ENCODE data around the gene LY86.

Gene LY86

DNA sequence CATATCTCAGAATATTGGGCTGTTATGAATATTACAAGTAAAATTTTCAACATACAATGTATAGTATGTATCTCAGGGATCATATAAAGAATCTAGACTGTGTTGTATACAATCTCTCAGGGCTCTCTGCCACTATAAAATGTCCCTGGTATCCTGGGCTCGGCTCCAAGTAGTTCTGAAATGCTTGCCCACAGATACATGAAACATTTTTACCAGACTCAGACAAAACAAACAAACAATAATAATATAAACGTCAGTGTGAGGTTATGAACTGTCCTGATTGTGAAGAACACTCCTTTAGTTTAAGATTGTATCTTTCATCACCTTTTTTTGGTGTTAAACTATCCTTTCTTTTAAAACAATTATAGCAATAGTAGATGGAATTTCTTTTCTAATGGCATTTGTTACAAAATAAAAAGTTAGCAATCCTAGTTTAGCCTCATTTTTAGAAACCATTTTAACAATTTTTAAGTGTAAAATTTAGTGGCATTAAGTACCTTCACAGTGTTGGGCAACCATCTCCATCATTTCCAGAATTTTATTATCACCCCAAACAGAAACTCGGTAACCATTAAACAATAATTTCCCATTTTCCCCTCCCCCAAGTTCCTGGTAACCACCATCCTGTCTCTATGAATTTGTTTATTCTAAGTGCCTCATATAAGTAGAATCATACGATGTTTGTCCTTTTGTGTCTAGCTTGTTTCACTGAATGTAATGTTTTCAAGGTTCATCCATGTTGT, 17.4 kb upstream of the LY86 start:
- DNase-seq (ENCODE audit: low read depth in 2 of 2, low spot score in 1 of 2): no peak

DNA sequence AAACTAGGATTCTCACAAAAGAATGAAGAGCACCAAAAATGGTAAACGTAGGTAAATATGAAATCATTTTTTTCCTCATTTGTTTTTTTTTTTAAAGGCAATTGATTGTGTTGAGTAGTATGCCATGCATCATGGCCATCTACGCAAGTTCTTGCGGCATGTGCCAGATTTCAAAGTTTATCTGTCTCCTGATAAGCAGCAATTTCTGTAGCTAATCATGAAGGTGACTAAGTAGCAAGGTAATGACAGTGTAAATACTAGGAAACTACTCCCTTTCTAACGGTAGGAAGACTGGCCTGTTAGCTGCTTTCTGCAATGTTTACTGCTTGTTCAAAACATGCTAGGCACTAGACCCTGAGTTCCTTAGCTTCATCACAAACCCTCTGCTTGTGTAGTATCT, 13.4 kb upstream of the LY86 start:
- no peak for DNase-seq (ENCODE audit: low read depth in 2 of 2, low spot score in 1 of 2)

DNA sequence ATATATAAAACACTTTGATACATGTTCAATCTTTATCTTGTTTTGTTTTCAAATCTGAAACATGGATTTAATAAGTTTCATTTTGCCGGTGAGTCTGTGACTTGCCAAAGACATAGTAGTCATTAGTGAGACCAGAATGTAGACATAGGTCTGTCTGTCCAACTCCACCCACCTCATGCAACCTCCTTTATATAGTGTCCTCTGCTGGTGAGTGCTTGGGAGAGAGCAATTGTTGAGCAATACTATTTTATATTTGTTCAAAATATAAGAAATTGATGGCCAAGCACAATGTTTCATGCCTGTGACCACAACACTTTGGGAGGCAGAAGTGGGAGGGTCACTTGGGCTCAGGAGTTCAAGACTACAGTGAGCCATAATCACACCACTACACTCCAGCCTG, 10.8 kb upstream of the LY86 start:
- no peak for DNase-seq (ENCODE audit: low read depth in 2 of 2, low spot score in 1 of 2)

DNA sequence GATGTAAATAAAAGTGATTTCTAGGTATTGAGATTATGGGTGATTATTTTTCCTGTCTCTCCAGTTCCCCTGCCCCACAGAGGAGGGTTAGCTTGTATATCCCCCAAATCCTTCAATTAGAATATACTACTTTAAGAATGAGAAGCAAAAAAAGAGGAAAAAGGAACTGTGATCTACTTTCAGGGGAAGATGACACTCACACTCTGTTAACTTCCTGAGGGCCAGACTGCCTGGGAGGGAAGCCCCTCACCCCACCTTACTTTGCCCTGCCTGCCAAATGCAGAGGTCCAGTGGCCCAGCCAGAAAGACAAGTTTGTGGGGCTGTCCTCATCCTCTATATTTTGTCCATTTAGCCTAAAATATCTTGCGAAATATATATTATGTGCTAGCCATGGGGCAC, 9.2 kb upstream of the LY86 start:
- no peak for DNase-seq (ENCODE audit: low read depth in 2 of 2, low spot score in 1 of 2)

DNA sequence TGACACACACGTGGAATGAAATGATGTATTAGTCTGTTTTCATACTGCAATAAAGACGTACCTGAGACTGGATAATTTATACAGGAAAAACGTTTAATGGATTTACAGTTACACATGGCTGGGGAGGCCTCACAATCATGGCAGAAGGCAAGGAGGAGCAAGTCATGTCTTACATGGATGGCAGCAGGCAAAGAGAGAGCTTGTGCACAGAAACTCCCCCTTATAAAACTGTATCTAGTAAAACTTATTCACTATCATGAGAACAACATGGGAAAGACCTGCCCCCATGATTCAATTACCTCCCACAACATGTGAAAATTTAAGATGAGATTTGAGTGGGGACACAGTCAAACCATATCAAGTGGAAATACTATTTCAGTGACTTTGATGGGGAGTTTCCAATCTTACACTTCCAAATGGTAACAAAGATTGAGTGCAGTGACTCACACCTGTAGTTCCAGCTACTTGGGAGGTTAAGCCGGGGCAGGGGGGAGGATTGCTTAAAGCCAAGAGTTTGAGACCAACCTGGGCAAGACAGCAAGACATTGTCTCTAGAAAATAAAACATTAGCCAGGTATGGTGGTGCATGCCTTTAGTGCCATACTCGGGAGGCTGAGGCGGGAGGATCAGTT, 8.2 kb upstream of the LY86 start:
- no peak for DNase-seq (ENCODE audit: low read depth in 2 of 2, low spot score in 1 of 2)

DNA sequence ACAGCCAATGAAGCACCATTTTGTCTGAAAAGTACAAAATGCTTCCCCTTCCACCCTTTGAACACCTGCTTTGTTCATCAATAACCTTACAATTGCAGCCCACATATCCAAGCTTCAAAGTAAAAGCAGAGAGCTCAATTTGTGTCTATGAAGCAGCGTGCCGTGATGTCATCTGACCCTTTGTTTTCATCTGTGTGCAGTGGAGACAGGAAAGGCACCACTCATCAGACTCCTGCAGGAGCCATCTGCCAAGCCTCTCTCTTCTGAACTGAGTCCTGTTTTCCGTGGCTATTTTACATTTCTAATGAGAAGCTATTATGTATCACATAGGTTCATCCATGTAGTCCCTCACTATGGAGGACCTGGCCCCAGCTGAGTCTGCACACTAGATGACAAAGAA, 7.5 kb upstream of the LY86 start:
- no peak for DNase-seq (ENCODE audit: low read depth in 2 of 2, low spot score in 1 of 2)

DNA sequence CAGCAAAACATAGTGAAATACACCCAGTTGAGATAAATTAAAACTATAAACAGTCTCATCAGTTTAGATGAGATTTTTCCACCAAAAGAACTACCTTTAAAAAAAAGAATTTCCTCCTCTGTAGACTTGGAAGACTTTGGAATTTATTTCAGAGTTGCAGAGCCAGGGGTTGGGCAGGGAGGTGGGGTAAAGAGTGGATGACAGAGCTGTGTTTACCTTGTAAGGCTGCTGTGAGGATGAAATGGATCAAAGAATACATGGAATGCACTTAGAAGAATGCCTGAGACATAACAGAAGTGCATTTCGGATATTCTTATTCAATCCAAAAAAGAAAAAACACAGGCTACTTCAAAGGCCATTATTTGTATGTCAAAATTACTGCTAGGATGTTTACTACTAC, 6.4 kb upstream of the LY86 start:
- no peak for DNase-seq (ENCODE audit: low read depth in 2 of 2, low spot score in 1 of 2)

DNA sequence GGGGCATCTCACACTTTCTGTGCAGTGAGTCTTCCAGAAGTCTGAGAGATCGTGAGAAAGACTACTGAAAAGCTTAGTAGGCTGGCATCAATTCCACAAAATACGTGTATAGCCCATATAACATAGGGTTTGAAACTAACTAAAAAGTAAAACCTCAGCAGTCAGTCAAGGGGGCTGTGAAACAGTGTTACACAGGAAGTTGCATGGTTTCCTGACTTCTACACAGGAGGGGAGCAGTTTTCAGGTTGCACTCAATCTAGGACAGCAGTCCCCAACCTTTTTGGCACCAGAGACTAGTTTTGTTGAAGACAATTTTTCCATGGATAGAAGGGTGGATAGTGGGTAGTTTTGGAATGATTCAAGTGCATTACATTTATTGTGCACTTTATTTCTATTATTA, 4.7 kb upstream of the LY86 start:
- DNase-seq (ENCODE audit: low read depth in 2 of 2, low spot score in 1 of 2): no peak

DNA sequence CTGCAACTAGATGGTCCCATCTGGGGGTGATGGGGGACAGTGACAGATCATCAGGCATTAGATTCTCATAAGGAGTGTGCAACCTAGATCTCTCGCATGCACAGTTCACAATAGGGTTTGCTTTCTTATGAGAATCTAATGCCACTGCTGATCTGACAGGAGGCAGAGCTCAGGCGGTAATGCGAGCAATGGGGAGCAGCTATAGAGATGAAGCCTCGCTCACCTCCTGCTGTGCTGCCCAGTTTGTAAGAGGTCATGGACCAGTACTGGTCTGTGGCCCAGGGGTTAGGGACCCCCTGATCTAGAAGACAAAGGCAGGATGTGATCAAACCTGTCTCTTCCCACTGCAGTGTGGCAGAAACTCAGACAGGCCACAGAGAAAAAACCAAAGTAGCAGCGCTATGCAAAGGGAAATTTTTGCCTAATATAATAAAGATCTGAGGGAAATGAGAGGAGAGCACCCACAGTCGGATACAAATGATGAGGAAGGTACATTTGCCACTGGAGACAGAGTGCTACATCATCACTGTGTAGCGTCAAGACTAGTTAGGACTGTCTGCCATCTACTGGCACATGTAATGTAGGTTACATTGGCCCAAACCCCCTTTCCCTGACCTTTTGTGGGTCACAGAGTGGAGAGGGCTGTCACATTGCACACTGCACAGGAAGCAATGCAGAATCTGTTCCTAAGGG, 4.1 kb upstream of the LY86 start:
- DNase-seq (ENCODE audit: low read depth in 2 of 2, low spot score in 1 of 2): no peak

DNA sequence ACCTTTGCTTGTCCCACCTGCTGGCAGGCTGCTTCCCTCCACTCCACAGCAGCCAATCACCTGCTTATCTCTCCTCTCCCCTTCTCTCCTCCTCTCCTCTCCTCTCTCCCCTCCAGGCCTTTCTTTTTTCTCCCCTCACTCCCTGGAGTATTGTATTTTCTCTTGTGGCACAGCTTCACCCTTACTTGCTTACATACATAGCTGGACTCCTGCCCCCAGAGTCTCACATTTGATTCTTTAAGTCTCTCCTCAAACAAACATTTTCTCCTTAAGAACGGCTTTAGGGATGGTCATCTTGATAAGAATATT, 3.6 kb upstream of the LY86 start:
- no peak for DNase-seq (ENCODE audit: low read depth in 2 of 2, low spot score in 1 of 2)

DNA sequence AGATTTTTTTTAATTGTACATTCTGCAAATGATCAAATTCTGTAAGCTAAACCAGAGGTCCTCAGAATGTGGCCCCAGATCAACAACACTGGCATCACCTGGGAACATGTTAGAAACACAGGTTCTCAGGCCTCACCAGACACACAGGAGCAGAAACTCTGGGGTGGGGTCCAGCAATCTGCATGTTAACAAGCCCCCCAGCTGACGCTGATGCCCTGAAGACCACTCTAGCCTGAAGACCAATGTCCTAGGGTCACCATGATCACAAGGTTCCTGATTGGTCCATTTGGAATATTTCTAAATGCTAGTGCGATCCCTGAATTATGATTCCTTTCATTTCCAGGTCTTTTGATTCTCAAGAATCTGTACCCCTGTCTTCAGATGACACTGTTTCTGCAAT, 2.4 kb upstream of the LY86 start:
- DNase-seq (ENCODE audit: low read depth in 2 of 2, low spot score in 1 of 2): no peak

DNA sequence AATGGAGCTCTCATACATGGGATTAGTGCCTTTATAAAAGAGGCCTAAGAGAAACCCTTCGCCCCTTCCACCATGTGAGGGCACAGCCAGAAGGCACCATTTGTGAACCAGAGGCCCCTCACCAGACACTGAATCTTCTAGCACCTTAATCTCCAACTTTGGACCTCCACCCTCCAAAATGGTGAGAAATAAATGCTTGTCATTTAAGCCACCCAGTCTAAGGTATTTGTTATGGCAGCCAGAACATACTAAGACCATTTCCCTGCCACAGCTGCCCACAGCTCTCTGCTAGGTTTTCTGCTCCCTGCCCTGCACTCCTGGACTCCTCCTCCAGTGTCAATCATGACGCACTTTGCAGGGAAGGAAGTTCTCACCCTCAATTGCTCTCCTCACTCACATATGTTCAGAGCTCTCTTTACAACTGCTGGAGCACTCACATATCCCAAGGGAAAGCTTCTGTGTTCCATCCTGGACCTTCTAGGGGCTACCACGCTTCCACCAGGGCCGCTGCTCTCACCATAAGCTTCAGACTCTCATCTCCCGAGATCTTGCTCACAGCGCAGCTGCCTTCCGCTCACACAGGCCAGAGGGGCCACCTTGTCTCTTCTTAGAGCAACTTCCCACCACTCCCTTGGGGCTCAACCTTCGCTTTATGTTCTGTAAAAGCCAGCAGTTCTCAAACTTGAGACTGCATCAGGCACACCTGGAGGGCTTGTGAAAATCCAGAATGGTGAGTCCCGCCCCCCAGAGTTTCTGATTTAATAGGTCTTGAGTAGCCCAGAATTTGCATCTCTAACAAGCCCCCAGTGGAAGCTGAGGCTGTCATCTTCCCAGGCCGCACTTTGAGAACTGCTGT, 1.6 kb upstream of the LY86 start:
- DNase-seq (ENCODE audit: low read depth in 2 of 2, low spot score in 1 of 2): no peak

DNA sequence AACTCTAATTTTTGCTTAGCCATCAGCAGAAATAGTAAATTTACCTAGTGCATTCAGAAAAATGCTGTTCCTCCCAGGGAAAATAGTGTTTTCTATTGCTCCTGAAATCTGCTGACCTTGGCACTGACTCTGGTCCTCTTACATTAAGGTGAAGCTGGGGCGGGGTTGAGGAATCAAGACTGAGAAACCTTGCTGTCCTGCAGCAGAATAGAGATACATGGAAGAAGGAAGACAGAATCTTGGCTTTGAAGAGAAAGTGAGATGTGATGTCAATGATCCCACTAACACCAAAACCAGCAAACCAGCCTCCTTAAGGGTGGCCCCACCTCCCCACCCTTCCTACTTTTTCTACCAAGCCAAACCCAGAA, 840 bp upstream of the LY86 start:
- DNase-seq (ENCODE audit: low read depth in 2 of 2, low spot score in 1 of 2): no peak

DNA sequence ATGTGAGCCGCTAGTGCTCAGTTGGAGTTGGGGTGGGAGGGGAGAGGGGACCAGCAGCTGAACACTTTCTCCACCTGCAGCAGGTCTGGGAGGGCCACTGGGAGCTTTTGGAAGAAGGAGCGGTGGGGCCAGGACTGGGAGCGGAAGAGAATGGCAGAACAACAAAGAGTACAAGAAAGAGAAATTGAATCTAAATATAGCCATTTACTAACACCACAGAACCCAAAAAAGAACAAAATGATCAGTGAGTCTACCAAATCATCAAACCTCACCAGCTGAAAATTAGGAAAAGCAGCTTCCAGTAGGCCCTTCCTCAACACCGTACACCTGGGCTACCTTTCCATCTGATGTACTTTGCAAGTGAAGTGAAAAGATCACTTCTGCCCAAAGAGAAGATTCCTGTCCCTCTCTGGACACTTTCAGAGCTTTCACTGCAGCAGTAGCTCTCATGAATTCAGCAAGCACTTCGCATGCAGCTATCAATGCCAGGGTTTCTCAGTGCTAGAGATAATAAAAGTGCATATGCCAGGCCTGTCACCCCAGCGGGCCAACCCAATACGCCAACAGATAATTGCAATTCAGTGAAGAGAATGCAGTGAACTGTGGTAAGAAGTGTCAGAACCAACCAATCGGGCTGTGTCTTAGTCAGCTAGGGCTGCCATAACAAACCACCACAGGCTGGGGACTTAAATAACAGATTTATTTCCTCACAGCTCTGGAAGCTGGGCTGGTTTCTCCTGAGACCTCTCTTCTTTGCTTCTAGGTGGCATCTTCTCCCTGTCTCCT, 597 bp downstream of the LY86 start:
- no peak for DNase-seq (ENCODE audit: low read depth in 2 of 2, low spot score in 1 of 2)

DNA sequence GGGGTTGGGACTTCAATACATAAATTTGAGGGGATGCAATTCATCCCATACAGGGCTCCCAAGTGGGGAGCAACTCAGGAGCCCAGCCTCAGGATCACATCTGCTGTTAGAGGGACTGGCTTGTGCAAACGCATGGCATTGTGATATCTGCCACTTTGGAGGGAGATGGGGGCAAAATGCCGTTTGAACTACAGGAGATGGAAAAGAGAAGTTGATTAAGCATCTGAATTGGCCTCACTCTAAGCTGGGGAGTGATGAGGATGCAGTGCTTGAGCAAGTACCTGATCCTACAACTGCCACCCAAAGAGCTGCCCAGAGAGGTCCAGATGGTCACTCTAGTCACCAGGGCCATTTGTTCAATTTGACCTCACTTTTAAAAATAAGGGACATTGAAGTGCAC, 2.0 kb downstream of the LY86 start:
- no peak for DNase-seq (ENCODE audit: low read depth in 2 of 2, low spot score in 1 of 2)

DNA sequence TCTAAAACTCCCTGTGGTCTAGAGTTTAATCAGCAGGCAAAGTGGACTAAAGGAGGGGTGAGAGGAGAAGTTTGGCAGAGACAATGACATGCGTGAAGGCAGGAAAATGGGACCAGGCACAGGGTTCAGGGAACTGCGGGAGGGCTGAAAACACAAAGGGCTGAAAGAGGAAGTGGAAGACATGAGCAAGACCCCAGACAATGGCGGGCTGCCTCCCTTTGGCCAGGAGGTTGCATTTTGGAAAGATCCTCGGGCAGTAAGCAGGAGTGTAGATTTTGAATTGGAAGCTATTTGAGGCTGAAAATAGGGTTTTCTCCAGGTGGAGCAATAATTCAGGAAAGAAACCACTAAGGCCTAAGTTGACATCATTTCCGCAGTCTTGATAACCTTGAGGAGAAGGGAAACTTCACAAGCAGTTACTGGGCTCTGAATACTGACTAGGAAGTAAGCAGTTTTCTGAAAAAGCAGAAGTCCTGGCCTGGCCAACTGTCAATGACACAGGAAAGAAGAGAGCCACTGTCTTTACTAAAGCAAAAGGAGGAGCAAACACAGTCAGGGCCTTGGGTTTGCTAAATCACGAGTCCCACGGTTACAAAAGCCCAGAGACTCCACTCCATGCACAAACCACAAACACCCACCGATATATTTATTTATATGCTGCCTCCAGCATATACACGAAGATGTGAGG, 3.4 kb downstream of the LY86 start:
- DNase-seq (ENCODE audit: low read depth in 2 of 2, low spot score in 1 of 2): no peak

DNA sequence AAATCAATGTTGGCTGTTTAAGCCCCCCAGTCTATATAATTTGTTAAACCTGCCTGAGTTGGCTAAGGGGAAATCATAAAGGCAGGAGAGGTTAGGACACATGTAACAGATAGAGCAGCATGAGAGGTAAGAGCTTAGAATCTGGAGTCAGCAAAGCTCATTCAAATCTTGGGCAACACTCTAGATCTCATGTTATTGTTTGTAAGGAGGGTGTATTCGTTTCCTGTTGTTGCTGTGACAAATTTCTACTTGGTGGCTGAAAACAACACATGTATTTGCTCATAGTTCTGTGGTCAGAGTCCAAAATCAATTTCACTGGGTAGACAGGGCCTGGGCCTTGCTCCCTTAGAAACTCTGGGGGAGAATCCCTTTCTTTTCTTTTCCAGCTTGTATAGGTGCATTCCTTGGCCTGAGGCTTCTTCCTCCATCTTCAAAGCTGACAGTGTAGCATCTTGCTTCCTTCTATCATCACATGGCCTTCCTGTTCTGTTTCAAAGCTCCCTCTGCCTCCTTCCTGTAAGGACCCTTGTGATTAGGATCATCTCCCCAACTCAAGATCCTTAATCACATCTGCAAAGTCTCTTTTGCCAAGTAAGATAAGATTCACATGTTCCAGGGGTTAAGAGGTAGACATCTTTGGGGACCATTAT, 4.4 kb downstream of the LY86 start:
- no peak for DNase-seq (ENCODE audit: low read depth in 2 of 2, low spot score in 1 of 2)

DNA sequence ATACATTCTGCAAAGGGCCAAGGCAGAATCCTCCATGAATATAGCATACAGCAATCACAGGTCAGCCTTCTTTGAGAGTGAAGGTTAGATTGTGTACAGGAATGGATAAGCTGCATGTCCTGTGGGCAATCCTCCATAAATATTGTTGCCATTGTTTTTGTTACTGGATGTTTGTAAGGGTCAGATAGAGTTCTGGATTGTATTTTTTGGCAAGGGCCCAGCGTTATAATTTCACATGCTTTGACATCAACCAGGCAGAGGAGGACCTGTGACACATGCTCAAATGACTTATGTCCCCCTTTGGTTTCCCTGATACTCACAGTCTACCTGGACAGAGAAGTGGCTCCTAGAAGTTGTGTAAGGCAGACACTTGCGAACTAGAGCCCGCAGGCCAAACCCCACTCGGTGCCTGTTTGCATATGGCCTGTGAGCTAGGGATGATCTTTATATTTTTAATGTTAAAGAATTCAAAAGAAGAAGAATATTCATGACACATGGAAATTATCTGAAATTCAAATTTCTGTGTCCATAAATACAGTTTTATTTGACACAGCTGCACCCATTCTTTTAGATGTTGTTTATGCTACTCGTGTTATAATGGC, 5.4 kb downstream of the LY86 start:
- DNase-seq (ENCODE audit: low read depth in 2 of 2, low spot score in 1 of 2): no peak

DNA sequence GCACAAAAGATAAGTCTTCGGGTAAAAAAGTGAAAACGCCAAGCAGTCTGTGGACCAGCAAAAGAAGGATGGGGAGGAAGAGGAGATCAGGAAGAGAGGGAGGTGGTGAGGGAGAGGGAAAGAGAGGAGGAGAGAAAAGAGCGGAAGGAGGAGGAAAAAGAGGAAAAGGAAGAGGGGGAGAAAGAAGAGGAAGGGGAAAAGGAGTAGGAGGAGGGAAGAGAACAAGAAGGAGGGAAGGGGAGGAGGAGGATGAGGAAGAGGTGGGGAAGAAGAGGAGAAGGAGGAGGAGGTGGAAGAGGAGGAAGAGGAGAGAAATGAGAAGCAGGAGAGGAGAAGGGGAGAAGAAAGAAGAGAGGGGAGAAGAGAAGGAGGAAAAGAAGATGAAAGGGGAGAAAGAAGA, 6.5 kb downstream of the LY86 start:
- DNase-seq (ENCODE audit: low read depth in 2 of 2, low spot score in 1 of 2): no peak

DNA sequence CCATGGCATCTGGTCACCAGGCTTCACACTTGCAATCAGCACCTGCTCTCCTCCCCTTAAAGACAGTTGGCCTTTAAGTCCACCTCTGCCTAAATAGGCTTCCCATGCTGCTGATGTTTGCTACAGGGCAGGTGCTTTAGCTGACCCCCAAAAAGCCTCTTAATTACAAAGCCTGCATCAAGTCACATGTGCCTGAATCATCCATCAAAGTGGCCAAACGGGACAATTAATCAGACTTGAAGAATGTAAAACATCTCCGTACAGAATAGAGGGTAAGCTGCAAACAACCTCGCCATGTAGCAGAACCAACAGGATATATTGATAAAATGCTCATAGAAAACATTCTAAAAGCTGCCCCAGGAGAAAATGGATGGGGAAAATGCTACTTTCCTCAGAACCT, 7.4 kb downstream of the LY86 start:
- no peak for DNase-seq (ENCODE audit: low read depth in 2 of 2, low spot score in 1 of 2)
